ENCODE measurements around the gene SLC36A1.
A peak's percentile ranks its signal among the peaks of the same experiment; 100 is the strongest.

SLC36A1 gene

DNA sequence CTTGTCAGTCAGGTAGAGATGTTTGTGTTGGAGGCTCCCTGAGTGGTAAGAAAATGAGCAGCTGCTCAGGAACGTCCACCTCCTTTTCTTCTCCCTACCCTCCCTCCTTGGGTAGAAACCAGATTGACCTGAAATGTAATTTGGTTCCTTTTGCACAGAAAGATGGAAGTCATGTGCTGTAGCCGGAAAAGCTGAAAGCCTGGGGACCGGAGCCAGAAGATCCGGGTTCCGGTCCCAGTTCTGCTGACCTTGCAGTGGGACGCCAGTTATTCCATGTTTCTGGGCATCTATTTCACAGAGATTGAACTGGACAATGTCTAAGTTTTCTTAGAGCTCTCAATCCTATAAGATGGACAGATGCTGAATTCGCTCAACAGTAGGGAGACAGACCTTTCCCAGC is 40.1 kb downstream of the SLC36A1 start:
- no peak for ATAC-seq
- TF ChIP-seq ZNF70 (CRISPR knock-in tag; IDR thresholded peaks at IDR 0.05): no peak

DNA sequence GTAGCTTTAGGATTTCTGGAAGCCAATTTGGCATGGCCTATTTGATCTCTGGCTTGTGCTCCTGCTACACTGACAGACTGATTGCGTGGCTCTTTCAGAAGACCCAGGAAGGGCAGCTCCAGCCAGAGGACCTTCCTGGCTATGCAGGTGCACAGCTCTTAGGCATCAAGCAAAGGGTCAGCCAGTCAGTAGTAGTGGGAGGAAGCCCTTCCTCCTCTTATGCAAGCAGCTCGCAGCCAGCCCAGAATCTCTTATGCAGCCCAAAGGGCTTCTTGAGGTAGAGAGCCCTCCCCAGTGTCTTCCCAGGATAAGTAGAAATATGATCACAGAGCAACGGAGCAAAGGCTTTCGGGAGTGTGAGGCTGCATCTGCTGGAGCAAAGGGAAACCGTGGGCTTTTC is 43.2 kb downstream of the SLC36A1 start:
- TF ChIP-seq, protein P1, sequence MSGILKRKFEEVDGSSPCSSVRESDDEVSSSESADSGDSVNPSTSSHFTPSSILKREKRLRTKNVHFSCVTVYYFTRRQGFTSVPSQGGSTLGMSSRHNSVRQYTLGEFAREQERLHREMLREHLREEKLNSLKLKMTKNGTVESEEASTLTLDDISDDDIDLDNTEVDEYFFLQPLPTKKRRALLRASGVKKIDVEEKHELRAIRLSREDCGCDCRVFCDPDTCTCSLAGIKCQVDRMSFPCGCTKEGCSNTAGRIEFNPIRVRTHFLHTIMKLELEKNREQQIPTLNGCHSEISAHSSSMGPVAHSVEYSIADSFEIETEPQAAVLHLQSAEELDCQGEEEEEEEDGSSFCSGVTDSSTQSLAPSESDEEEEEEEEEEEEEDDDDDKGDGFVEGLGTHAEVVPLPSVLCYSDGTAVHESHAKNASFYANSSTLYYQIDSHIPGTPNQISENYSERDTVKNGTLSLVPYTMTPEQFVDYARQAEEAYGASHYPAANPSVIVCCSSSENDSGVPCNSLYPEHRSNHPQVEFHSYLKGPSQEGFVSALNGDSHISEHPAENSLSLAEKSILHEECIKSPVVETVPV (CRISPR knock-in tag; IDR thresholded peaks at IDR 0.05): no peak
- TF ChIP-seq GLIS3 (CRISPR knock-in tag; IDR thresholded peaks at IDR 0.05) (no peak), TCF4 (CRISPR knock-in tag; IDR thresholded peaks at IDR 0.05; ENCODE audit: borderline replicate concordance) (no peak), TOX (CRISPR knock-in tag; IDR thresholded peaks at IDR 0.05; ENCODE audit: borderline replicate concordance) (no peak), CSDC2 (CRISPR knock-in tag; IDR thresholded peaks at IDR 0.05) (no peak), ZNF8 (CRISPR knock-in tag; IDR thresholded peaks at IDR 0.05) (no peak), BACH2 (CRISPR knock-in tag; IDR thresholded peaks at IDR 0.05; ENCODE audit: borderline replicate concordance) (no peak), RARB (CRISPR knock-in tag; IDR thresholded peaks at IDR 0.05) (no peak), ZNF565 (CRISPR knock-in tag; conservative IDR thresholded peaks at IDR 0.05; ENCODE audit: low read depth) (no peak), ZC3H10 (CRISPR knock-in tag; IDR thresholded peaks at IDR 0.05) (no peak), ZFP3 (CRISPR knock-in tag; IDR thresholded peaks at IDR 0.05) (no peak), SNAI2 (CRISPR knock-in tag; IDR thresholded peaks at IDR 0.05) (no peak), ISL1 (CRISPR knock-in tag; IDR thresholded peaks at IDR 0.05) (no peak), ARNTL (CRISPR knock-in tag; IDR thresholded peaks at IDR 0.05; ENCODE audit: borderline replicate concordance, low read depth) (no peak)
- TF ChIP-seq, protein P2, sequence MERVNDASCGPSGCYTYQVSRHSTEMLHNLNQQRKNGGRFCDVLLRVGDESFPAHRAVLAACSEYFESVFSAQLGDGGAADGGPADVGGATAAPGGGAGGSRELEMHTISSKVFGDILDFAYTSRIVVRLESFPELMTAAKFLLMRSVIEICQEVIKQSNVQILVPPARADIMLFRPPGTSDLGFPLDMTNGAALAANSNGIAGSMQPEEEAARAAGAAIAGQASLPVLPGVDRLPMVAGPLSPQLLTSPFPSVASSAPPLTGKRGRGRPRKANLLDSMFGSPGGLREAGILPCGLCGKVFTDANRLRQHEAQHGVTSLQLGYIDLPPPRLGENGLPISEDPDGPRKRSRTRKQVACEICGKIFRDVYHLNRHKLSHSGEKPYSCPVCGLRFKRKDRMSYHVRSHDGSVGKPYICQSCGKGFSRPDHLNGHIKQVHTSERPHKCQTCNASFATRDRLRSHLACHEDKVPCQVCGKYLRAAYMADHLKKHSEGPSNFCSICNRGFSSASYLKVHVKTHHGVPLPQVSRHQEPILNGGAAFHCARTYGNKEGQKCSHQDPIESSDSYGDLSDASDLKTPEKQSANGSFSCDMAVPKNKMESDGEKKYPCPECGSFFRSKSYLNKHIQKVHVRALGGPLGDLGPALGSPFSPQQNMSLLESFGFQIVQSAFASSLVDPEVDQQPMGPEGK (CRISPR knock-in tag; IDR thresholded peaks at IDR 0.05; ENCODE audit: borderline replicate concordance): no peak
- TF ChIP-seq, protein P3, sequence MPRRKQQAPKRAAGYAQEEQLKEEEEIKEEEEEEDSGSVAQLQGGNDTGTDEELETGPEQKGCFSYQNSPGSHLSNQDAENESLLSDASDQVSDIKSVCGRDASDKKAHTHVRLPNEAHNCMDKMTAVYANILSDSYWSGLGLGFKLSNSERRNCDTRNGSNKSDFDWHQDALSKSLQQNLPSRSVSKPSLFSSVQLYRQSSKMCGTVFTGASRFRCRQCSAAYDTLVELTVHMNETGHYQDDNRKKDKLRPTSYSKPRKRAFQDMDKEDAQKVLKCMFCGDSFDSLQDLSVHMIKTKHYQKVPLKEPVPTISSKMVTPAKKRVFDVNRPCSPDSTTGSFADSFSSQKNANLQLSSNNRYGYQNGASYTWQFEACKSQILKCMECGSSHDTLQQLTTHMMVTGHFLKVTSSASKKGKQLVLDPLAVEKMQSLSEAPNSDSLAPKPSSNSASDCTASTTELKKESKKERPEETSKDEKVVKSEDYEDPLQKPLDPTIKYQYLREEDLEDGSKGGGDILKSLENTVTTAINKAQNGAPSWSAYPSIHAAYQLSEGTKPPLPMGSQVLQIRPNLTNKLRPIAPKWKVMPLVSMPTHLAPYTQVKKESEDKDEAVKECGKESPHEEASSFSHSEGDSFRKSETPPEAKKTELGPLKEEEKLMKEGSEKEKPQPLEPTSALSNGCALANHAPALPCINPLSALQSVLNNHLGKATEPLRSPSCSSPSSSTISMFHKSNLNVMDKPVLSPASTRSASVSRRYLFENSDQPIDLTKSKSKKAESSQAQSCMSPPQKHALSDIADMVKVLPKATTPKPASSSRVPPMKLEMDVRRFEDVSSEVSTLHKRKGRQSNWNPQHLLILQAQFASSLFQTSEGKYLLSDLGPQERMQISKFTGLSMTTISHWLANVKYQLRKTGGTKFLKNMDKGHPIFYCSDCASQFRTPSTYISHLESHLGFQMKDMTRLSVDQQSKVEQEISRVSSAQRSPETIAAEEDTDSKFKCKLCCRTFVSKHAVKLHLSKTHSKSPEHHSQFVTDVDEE (CRISPR knock-in tag; IDR thresholded peaks at IDR 0.05): no peak
- TF ChIP-seq, protein P4, sequence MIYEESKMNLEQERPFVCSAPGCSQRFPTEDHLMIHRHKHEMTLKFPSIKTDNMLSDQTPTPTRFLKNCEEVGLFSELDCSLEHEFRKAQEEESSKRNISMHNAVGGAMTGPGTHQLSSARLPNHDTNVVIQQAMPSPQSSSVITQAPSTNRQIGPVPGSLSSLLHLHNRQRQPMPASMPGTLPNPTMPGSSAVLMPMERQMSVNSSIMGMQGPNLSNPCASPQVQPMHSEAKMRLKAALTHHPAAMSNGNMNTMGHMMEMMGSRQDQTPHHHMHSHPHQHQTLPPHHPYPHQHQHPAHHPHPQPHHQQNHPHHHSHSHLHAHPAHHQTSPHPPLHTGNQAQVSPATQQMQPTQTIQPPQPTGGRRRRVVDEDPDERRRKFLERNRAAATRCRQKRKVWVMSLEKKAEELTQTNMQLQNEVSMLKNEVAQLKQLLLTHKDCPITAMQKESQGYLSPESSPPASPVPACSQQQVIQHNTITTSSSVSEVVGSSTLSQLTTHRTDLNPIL (CRISPR knock-in tag; IDR thresholded peaks at IDR 0.05; ENCODE audit: low read depth): no peak
- no peak for ATAC-seq

DNA sequence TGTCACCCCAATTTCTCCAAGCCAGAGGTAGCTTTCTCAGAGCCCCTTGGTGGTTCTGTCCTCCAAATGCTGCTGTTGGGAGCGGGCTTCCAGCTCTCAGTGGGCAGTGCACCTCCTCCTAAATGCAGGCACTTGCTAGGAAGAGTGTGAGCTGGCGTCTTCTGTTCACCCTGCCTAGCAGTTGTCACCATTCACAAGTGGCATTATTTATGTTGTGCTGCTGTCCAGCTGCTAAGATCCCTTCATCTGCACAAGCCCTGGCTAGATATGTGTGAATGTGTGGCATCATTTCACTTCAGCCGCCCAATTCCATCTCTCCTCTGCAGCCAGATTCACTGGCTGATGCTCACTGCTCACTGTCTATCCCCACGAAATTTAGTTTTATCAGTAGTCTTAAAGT is 43.7 kb downstream of the SLC36A1 start:
- ATAC-seq: no peak
- TF ChIP-seq ZFP3 (CRISPR knock-in tag; IDR thresholded peaks at IDR 0.05) (no peak), TCF4 (CRISPR knock-in tag; IDR thresholded peaks at IDR 0.05; ENCODE audit: borderline replicate concordance) (no peak), OSR1 (CRISPR knock-in tag; IDR thresholded peaks at IDR 0.05) (no peak)
- TF ChIP-seq, protein P4 (CRISPR knock-in tag; IDR thresholded peaks at IDR 0.05; ENCODE audit: low read depth): no peak

DNA sequence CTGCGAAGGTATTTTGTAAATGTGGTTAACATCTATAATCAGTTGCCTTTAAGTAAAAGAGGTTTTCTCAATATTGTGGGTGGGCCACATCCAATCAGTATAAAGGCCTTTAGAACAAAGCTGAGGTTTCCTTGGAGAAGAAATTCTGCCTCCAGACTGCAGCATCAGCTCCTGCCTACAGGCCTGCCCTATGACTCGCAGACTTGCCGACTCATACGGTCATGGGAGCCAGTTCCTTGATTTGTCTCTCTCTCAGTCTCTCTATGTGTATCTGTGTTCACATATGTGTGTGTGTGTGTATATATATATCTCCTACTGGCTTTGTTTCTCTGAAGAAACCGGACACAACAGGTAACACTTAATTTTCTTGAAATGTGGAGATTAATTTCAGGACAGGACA is 45.3 kb downstream of the SLC36A1 start:
- peak; percentile 83 for ATAC-seq
- no peak for TF ChIP-seq ZFP30 (CRISPR knock-in tag; IDR thresholded peaks at IDR 0.05)
- no peak for TF ChIP-seq CSDC2 (CRISPR knock-in tag; IDR thresholded peaks at IDR 0.05)
- no peak for TF ChIP-seq ARNTL (CRISPR knock-in tag; IDR thresholded peaks at IDR 0.05; ENCODE audit: borderline replicate concordance, low read depth)
- TF ChIP-seq, protein P4 (CRISPR knock-in tag; IDR thresholded peaks at IDR 0.05; ENCODE audit: low read depth): no peak
- no peak for TF ChIP-seq TOX (CRISPR knock-in tag; IDR thresholded peaks at IDR 0.05; ENCODE audit: borderline replicate concordance)
- TF ChIP-seq, protein P2 (CRISPR knock-in tag; IDR thresholded peaks at IDR 0.05; ENCODE audit: borderline replicate concordance): no peak
- no peak for TF ChIP-seq RARB (CRISPR knock-in tag; IDR thresholded peaks at IDR 0.05)
- no peak for TF ChIP-seq TCF4 (CRISPR knock-in tag; IDR thresholded peaks at IDR 0.05; ENCODE audit: borderline replicate concordance)
- no peak for TF ChIP-seq PPARA (CRISPR knock-in tag; IDR thresholded peaks at IDR 0.05; ENCODE audit: borderline replicate concordance)
- no peak for TF ChIP-seq ZC3H10 (CRISPR knock-in tag; IDR thresholded peaks at IDR 0.05)
- no peak for TF ChIP-seq ZNF565 (CRISPR knock-in tag; conservative IDR thresholded peaks at IDR 0.05; ENCODE audit: low read depth)
- no peak for TF ChIP-seq BACH2 (CRISPR knock-in tag; IDR thresholded peaks at IDR 0.05; ENCODE audit: borderline replicate concordance)
- TF ChIP-seq SNAI2 (CRISPR knock-in tag; IDR thresholded peaks at IDR 0.05): no peak
